Activated CD4-positive, alpha-beta T cell treated with anti-CD3 and anti-CD28 coated beads, Interleukin-10, Interleukin-2, amounts not matched to agents 100 ng/mL and 50 ng/mL, durations not matched to agents 16 hours and 8 hours (primary cell): ENCODE results near the gene NPTN.
"Not testable (repeated sequence)": the region's sequence is repeated elsewhere in the genome, so short reads cannot be mapped to it uniquely, and the experiment has no call there.

Source experiments
- DNase-seq: peaks from one replicate; pipeline ENCODE4 v3.0.0-alpha.2; 2020

Gene NPTN

DNA sequence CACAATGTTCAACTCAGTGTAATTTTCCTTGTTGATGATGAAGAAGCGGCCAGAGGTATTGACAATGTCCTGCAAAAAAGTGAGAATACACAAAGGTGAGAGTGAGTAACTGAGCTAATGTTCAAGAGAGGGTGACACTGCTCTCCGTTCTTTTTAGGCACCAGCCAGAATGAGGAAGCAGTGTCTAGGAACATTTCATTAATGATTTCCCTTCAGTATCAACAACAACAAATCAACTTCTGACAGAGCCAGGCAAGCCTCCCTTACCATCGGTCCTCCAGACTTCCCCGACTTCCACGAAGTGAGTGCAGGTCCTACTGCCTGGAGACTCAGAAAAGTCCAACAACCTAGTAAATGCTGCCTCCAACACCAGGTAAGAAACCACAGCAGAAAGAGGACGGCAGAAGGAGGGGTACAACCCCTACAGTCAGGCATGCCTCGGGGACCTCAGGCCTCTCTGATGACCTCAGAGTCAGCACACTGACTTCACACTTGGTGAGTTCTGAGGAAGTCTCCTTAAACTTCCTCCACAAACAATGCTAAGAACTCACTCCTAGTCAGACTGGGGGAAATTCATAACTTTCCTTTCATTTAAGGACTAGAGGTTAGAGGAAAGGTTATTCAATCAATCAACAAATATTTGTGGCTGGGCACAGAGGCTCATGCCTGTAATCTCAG is 62.7 kb downstream of the NPTN start:
- DNase-seq, result peak; percentile 41

DNA sequence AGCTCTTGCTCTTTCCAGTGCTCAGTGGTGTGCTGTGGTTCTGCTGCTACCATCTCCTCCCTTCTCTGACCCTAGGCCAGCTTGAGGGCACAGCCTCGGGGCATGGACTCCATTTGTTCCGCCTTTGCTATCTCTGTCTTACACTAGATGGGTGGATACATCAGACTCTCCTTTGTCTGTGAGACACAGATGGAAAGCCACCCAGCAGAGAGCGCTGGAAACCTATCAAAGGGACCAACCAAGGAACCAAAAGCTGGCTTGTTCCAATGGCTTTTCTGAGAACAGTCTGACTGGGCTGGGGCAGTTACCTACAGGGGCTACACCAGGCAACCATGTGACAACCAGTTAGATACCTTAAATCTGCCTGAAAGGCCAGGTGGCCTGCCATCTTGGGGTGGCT is 63.8 kb downstream of the NPTN start:
- DNase-seq, result no peak

DNA sequence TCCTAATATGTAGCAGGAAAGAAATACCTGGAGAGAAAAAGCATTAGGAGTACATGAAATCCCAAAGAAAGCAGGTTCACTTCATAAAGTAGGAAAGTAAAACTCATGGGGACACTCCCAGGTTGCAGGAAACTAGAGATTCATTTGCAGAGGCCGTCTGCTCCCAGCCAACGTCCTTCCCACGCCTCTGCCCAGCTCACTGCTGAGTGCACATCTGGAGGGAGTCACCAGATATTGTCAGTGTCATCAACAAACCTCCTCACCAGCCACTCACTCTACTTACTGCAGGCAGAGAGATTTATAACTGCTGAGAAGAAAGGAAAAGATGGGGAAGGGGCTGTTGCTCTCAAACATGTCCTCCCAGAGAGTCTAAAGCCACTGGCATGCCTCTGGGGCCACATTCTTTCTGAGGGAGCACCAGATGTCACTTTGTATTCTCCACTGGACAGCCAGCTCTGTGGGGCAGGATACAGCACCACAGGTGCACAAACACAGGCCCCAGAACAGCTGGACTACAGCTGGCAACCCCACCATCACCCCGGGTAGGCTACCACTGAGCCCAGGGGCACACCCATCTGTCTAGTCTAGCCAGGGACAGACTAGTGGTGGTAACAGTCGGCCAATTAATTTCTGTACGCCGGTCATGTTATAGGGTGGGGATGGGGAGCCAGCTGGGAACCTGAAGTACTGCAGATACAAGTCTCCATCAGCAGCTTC is 64.5 kb downstream of the NPTN start:
- DNase-seq, result no peak

DNA sequence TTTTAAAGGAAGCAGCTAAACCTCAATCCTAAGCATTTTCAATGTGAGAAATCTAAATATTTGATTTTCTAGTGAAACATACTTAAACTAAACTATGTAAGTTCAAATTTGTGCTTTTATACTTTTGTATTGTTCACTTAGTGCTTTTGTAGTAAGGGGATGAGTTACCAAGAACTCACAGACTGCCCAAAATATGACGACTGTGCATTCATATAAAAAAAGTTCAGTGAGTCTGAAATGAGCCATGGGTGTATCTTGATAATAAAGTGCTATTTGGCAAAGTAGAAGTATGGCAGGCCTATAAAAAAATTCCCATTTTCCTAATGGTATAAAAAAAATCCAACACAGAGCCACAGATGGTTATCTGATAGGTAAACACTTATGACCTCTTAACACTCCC is 66.2 kb downstream of the NPTN start:
- no peak for DNase-seq

DNA sequence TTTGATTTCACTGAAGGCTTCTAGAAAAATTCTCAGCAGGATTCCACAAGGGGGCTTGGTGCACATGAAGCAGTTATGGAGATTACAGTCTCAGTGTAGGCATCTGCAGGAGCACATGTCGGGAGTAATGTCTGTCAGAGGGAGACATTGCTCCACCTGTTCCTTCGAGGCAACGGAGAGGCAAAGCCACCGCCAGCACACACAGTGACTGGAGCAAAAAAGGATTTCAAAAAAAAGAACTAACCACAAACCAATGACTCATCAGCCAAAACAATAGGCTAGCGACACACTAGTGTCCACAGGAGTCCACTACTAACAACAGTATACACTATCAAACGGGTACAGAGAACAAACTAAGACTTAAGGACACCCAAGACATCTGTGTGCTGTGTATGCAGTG is 68.9 kb downstream of the NPTN start:
- peak; percentile 21 for DNase-seq

DNA sequence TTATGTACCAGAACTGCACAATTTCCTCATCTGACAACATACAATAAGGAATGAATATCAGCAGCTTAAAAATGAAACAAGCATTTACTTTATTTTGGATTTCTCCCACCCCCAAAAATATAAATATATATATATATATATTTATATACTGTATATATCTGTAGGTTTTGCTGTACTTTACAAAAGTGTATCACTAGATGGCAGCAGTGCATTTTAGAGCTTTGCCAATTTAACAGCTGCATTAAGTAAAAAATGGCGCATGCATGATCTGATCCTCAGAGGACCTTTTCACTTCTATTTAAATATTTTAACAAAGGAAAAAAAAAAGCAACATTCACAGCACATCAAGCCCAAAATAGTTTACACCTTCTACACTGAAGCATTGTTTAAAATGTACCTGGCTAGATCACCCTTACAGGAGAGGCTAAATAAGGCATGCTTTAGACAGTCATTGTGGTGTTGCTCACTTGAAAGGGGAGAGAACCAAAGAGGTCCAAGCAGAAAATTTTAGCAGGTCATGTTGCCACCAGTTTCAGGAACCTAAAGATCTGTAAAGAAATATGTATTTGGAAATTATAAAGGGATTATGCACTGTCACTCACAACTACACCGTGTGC is 72.6 kb downstream of the NPTN start:
- DNase-seq, result peak; percentile 57

DNA sequence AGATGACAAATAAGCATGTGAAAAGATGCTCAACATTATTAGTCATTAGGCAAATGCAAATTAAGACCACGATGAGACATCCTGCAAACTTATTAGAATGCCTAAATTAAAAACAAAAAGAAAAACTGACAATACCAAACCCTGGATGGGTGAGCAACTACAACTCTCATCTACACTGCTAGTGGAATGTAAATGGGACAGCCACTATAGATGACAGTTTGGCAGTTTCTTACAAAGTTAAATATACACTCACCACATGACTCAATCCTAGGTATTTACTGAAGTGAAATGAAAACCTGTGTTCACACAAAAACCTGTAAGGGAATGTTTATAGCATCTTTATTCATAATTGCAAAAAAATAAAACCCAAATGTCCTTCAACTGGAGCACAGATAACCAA is 74.7 kb downstream of the NPTN start:
- DNase-seq, result no peak

DNA sequence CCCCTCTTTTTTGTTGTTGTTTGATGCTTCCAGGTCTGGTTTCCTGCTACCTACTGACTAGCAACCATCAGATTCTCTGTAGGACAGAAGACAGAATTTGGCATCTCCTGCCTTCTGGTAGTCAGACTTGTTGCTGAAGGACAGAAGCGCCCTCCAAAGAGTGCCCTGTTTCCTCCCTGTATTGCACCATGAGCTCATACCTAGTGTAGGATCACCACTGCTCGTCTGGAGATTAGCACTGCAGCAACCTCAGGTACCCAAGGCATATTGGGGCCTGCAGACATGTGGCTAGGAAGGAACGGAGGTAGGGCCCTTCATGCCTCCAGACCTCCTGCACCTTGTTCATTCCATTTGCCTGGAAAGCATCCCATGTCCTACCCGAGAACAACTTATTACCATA is 78.1 kb downstream of the NPTN start:
- DNase-seq, result no peak

DNA sequence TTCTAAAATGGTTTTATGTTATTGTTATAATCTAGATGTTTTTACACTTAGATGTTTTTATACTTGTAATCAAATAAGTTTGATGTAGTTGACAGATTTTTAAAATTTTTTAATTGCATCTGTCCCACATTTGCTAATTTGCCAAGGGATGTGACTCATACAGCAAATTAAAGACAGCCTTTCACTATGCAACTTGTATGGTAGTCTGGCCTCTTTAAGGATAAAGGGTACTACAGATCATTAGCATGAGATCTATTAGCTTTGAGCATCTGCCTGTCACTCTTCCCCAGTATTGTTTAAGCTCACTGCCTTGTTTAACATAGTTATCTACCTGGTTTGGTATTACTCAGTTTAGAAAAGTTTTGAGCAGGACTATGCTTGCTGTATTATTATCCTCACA is 83.0 kb downstream of the NPTN start:
- no peak for DNase-seq

DNA sequence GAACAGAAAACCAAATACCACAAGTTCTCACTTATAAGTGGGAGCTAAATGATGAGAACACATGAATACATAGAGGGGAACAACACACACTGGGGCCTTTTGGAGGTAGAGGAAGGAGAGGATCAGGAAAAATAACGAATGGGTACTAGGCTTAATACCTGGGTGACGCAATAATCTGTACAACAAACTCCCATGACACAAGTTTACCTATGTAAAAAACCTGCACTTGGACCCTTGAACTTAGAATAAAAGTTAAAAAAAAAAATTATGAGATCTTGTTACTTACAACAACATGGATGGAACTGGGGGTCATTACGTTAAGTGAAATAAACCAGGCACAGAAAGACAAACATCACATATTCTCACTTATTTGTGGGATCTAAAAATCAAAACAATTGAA is 84.3 kb downstream of the NPTN start:
- not testable (repeated sequence) for DNase-seq

DNA sequence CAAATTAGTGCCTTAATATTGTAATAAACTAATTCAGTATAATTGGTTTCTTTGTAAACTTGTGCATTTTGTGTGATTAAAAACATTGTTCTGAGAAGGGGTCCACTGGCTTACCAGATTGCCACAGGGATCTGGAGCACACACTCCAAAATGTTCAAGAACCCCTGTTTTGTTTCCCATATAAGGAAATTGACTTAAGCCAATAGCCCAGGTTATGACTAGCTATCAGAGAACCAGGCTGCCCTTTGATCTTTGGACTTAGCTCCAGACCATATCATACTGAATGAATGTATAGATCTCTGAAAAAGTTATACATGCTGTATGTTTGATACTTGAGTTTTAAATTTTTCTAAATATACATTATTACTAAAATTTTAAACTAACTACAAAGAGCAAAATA is 91.7 kb downstream of the NPTN start:
- DNase-seq, result no peak

DNA sequence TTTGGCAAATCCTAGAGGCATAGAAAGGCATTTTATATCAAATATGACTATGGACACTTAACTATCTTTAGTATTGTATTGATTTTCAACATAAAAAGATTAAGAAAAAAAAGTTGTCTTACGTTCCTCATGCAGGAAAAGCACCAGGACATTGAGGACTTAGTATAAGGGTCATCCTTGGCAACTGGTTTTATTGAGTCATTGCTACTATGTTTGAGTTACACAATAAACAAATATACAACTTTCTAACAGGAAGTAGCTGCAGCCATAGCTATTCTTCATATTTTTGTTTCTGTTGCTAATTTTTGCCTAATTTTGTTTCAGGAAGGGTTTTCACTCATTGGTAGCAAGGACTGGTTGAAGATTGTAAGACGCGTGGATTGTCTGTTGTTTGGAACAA is 93.0 kb downstream of the NPTN start:
- DNase-seq, result no peak

DNA sequence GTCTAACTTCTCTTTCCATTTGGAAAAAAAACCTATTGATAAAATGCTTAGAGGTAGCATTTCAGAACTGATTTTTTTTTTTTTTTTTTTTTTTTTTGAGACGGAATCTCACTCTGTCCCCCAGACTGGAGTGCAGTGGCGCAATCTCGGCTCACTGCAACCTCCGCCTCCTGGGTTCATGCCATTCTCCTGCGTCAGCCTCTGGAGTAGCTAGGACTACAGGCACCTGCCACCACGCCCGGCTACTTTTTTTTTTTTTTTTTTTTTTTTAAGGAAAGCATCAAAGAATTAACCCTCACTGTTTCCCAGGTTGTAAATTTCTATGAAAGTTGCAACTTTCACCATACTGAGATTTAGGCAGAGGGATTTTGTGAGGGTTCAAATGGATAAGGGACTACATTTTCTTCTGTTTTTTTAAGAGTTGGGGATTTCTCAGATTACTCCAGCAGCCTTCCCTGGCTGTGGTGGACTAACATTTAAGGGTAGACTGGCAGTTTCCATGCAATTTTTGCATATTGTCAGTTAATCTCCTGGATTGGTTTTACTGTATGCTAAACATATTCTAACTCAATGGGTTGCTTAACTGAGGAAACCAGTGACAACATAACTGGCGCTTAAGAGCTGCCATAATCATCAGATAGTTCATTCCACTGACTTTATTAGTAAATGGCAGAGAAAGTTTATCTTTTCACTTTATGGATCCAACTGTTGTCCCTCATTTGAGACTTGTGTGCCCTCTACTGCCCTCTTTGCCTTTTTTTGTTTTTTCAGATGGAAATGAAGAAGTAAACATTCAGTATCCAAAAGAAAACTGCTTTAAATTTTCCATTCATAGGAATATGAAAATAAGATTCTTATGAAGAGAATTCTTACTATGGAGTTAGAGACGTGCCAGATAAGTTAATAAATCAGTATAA is 93.7 kb downstream of the NPTN start:
- no peak for DNase-seq

DNA sequence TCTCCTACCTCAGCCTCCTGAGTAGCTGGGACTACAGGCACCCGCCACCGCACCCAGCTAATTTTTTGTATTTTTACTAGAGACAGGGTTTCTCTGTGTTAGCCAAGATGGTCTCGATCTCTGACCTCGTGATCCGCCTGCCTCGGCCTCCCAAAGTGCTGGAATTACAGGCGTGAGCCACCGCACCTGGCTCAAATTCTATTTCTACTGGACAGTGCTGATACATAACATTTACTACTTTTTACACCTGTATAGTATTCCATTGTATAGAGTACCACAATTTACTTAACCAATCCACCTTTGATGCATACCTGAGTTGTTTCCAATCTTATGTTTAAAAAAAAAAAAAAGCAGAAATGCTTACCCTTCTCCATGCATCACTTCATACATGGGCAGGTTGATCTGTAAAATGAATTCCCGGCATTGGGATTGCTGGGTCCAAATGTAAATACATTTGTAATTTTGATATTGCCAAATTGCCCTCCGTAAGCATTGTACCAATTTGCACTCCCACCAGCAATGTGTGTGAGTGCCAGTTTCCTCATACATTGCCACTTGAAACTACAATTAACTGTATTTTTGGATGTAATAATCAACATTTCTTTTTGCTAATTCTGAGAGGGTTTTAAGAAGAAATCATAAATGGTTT is 94.5 kb downstream of the NPTN start:
- DNase-seq, result no peak

DNA sequence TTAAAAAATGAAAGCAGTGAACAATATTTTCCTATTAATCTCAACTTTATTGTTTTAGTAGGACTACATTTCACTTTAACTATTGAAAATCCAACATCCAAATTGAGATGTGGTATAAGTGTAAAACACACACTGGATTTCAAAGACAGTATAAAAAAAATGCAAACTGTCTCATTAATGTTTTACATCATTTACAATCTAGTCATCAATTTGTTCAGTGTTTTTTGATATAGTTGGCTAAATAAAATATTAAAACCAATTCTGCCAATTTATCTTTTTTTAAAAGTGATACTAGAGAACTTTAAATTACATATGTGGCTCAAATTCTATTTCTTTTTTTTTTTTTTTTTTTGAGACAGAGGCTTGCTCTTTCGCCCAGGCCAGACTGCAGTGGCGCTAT is 95.1 kb downstream of the NPTN start:
- DNase-seq, result no peak

DNA sequence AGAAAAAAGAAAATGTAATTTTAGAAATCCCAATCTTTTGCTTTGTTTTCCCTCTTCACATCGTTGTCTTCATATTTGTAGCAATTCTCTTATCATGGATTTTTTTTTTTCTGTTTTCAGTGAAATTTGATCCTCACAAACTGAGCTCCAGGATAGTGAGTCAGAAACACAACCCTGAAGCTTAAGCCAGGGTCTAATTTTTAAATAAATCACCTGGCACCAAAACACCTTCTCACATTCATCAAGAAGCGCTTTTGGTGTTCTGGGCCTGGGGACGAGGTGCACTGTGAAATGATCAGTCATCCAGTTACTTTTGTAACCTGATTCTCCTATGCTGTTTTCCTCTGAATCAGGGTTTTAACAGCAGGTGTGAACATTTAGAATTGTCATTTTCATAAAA is 102.5 kb downstream of the NPTN start:
- DNase-seq, result no peak

DNA sequence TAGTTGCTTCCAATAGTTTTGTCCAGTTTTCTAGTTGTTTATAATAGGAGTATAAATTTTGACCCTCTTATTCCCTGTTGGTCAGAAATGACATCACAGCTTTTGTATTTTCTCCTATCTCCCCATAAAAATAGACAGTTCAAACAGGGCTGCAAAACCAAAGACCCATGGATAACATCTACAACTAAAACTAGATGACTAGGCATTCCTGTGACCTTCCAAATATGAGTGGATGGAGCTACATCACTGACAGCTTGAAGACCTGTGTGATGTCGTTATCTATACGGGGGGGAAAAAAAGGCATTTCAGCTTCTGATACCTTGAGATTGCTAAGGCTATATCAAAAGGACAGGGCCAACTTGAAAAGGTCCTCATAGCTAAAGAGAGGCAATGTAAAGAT is 105.6 kb downstream of the NPTN start:
- DNase-seq, result no peak

DNA sequence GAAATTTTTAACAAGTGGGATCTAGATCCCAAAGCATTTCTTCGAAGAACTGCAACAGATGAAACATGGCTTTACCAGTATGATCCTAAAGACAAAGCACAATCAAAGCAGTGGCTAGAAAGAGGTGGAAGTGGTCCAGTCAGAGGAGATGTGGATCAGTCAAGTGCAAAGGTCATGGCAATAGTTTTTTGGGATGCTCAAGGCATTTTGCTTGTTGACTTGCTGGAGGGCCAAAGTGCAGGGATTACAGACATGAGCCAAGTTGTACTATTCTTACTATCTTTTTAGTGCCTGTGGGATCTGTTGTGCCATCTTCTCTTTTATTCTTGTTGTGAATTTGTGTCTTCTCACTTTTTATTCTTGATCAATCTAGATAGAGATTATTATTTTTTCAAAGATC is 108.3 kb downstream of the NPTN start:
- DNase-seq, result no peak

DNA sequence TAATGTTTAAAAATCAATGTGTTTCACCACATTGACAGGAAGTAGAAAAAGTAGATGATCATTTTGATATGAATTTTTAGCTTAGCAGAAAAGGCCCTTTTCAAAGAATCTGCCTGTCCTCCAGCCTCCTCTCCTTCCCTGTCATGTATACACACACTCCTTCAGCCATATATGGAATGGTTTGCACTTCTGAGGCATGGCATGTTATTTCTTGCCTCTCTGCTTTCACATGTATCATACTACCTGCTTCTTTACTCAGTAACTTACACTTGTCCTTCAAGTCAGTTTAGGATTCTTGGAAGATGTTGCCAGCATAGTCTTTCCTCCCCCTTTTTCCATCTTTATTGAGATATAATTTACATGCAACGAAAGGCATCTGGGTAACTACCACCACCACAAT is 111.2 kb downstream of the NPTN start:
- no peak for DNase-seq

DNA sequence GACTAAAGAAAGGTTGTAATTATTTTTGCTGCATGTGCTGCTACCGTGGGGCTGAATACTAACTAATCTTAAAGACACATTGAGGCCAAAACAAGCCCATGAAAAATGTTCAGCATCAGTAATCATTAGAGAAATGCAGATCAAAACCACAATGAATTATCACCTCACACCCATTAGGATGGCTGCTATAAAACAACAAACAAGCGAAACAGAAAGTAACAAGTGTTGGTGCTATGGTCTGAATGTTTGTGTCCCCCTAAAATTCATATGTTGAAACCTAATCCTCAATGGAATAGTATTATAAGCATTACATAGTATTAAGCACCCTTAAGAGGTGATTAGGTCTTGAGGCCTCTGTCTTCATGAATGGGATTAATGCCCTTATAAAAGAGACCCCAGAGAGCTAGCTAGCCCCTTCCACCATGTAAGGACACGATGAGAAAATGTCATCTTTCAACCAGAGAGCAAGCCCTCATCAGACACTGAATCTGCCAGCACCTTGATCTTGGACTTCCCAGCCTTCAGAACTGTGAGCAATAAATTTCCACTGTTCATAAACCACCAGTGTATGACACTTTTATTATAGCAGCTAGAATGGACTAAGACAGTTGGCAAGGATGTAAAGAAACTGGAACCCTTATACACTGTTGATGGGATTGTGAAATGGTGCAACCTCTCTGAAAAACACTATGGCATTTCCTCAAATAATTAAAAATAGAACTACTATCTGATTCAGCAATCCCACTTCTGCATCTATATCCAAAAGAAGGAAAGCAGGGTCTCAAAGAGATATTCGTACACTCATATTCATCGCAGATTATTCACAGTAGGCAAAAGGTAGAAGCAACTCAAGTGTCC is 114.1 kb downstream of the NPTN start:
- DNase-seq, result no peak

DNA sequence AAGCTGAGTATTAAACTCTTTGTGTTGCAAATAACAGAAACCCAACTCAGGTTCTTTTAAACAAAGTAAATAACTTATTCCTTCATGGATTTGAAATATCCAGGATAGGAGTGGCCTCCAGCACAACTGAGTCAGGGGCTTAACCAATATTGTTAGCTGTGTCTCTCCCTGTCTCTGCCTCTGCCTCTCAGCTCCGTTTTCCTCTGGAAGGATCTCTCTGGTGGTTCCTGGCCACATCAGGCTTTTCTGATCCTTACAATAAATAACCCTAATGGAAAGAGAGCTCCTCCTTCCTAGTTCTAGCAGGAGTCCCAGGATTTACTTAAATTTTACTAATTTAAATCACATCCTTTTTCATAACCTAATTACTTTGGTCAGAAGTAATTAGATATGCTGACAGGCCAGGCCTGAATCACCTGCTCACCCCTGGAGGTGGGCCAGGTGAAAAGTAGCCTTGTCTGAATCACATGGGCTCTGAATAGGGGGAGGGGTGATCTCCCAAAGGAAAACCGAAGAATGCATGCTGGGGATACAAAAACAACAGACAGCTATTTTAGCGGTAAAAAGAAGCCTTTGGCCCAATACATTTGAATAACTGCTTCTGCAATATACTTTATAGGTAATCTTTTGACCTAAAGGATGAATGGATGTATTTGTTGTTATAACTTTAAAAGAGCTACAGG is 114.9 kb downstream of the NPTN start:
- DNase-seq, result no peak
